Mesothelial cell of epicardium (in vitro differentiated cells): Measurements from ENCODE around the gene CCDC83. TPM values are rescaled to one million over a fixed set of nuclear protein-coding genes. Genes with fewer than 3 reads are reported as not detected.

Experiments
- DNase-seq, 2 experiments: peaks; one replicate each; pipeline ENCODE4 v3.0.0; 2021; ENCODE audit warnings: low spot score in 2 of 2; ENCODE audit not compliant: unreplicated experiment in 2 of 2
- H3K27ac Mint-ChIP-seq: 2 replicates; pipeline ENCODE4 v1.8.0; 2021; ENCODE audit warnings: mixed read lengths
- H3K27me3 Mint-ChIP-seq: 2 replicates; pipeline ENCODE4 v1.8.0; 2021; ENCODE audit warnings: low read depth, mixed read lengths
- H3K36me3 Mint-ChIP-seq: 2 replicates; pipeline ENCODE4 v1.8.0; 2021; ENCODE audit warnings: mixed read lengths
- H3K4me1 Mint-ChIP-seq: 2 replicates; pipeline ENCODE4 v1.8.0; 2021; ENCODE audit warnings: mixed read lengths
- H3K4me3 Mint-ChIP-seq: 2 replicates; pipeline ENCODE4 v1.8.0; 2021; ENCODE audit warnings: mild to moderate bottlenecking, moderate library complexity, mixed read lengths
- H3K9me3 Mint-ChIP-seq: 2 replicates; pipeline ENCODE4 v1.8.0; 2021; ENCODE audit warnings: mixed read lengths
- CTCF ChIP-seq: fragments of 200-600 bp; sonication (generic); IDR thresholded peaks from one replicate; pipeline ENCODE4 v1.5.0; 2021; ENCODE audit warnings: antibody characterized with exemption; ENCODE audit not compliant: unreplicated experiment
- total RNA-seq: library from RNA; stranded (reverse); gene quantifications from 3 replicates; pipeline ENCODE4 v1.2.1, GENCODE V29; 2021

CCDC83 gene
- total RNA-seq, 1 donor from 2014 or later, result not detected

GRCh38 chr11:85960678-85961077 is 105.5 kb downstream of the CCDC83 start:
- H3K27ac Mint-ChIP-seq, result peak overlapping the region; percentile 26

DNA sequence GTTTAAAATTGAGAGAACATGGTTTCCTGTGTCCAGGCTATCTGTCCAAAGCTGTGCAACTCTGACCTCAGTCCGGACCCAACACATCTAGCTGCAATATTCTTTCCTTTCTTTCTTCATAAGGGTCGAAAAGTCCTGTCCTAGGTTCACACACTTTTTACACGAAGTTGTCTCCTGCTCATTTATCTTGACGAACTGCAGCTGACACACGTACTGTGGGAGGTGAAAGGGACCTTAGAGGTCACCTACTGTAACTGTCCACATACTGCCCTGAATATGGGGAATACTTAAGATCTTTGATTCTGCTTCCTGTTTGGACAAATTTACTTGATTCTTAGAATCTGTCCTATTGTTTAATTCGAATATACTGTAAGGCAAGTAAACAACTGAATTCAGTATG is 105.9 kb downstream of the CCDC83 start:
- Mint-ChIP-seq H3K27ac (peak overlapping the region; percentile 18), H3K4me1 (peaks cover 31% of the 10 kb centered on the region), H3K9me3 (no peaks in the 10 kb centered on the region), H3K27me3 (no peaks in the 10 kb centered on the region), H3K4me3 (no peak overlapping the region), H3K36me3 (peaks cover 36% of the 10 kb centered on the region)
- no peak for DNase-seq
- TF ChIP-seq CTCF, result no peak

More at GRCh38 chr11:85960678-85961077, 105.5 kb downstream of the CCDC83 start:
- DNase-seq, result no peak
- H3K9me3 Mint-ChIP-seq, result no peaks in the 10 kb centered on the region
- H3K4me1 Mint-ChIP-seq, result peaks cover 32% of the 10 kb centered on the region
- H3K36me3 Mint-ChIP-seq, result peaks cover 33% of the 10 kb centered on the region
- no peak for TF ChIP-seq CTCF
- no peak overlapping the region for H3K4me3 Mint-ChIP-seq
- H3K27me3 Mint-ChIP-seq, result no peaks in the 10 kb centered on the region

DNA sequence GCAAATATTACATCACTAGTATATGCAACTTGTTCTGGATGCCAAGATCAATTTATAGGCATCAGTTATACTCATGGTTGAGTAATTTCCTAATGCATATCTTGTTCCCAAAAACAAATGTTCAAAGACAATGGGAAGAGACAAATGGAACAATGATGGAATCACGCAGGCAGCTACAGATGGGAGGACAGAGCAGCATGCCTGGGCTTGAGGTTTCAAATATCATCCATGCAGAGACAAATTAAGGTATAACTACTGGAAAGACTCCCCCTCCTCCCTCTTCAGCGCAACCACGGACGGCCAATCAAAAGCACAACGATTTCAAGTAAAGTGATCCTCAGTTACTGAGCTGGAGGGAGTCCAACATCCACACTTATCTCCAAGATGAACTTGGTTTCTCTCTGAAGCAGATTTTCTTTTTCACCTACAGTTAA is 106.8 kb downstream of the CCDC83 start:
- H3K36me3 Mint-ChIP-seq, result peaks cover 37% of the 10 kb centered on the region
- no peaks in the 10 kb centered on the region for H3K9me3 Mint-ChIP-seq
- no peaks in the 10 kb centered on the region for H3K27me3 Mint-ChIP-seq
- no peak for DNase-seq
- peaks cover 31% of the 10 kb centered on the region for H3K4me1 Mint-ChIP-seq
- TF ChIP-seq CTCF, result no peak
- H3K27ac Mint-ChIP-seq, result peak overlapping the region; percentile 84
- no peak overlapping the region for H3K4me3 Mint-ChIP-seq

- Mint-ChIP-seq H3K9me3 (peaks cover 4% of the 10 kb centered on the region), H3K4me1 (peaks cover 40% of the 10 kb centered on the region), H3K27me3 (no peaks in the 10 kb centered on the region), H3K36me3 (peaks cover 30% of the 10 kb centered on the region), H3K4me3 (no peak overlapping the region), H3K27ac (no peak overlapping the region)
- DNase-seq, result no peak
- TF ChIP-seq CTCF, result no peak
Measured at GRCh38 chr11:85965202-85965601, 110.0 kb downstream of the CCDC83 start.

GRCh38 chr11:85967457-85967856 is 112.3 kb downstream of the CCDC83 start:
- TF ChIP-seq CTCF, result no peak
- no peaks in the 10 kb centered on the region for H3K27me3 Mint-ChIP-seq

More at GRCh38 chr11:85967457-85967856, 112.3 kb downstream of the CCDC83 start:
- Mint-ChIP-seq H3K9me3 (peaks cover 5% of the 10 kb centered on the region), H3K4me3 (no peak overlapping the region), H3K36me3 (peaks cover 44% of the 10 kb centered on the region), H3K27ac (peak overlapping the region; percentile 14), H3K4me1 (peaks cover 19% of the 10 kb centered on the region)
- DNase-seq, result no peak

Other genes starting within 250 kb of the CCDC83 start
- 6.7 to 7.5 TPM (median 7.4 TPM) in 3 replicates for gene DLG2, start 228.0 kb upstream of the CCDC83 start, total RNA-seq
- gene TMEM126B, start 226.8 kb upstream of the CCDC83 start, total RNA-seq, result 28.6 to 31.0 TPM (median 29.5 TPM) in 3 replicates
- 21.0 to 21.4 TPM (median 21.2 TPM) in 3 replicates for gene TMEM126A, start 207.4 kb upstream of the CCDC83 start, total RNA-seq
- 77.2 to 77.8 TPM (median 77.2 TPM) in 3 replicates for gene CREBZF, start 190.3 kb upstream of the CCDC83 start, total RNA-seq
- 1.3 to 2.7 TPM (median 1.5 TPM) in 3 replicates for gene CCDC89, start 169.2 kb upstream of the CCDC83 start, total RNA-seq
- gene SYTL2, start 44.2 kb upstream of the CCDC83 start, total RNA-seq, result 9.9 to 10.4 TPM (median 10.3 TPM) in 3 replicates
- 149 to 154 TPM (median 150 TPM) in 3 replicates for gene PICALM, start 213.7 kb downstream of the CCDC83 start, total RNA-seq